Mesendoderm (in vitro differentiated cells): ENCODE results near the gene CYFIP1.

ENCODE experiments used
- DNase-seq: peaks from one replicate; pipeline ENCODE4 v3.0.0; 2013
- H2AK5ac ChIP-seq: 2 replicates; pipeline ENCODE4 v1.6.1; 2013; ENCODE audit warnings: low read length, inconsistent platforms
- H2BK120ac ChIP-seq: 2 replicates; pipeline ENCODE4 v1.6.1; 2013; ENCODE audit warnings: low read depth, mild to moderate bottlenecking, low read length, moderate library complexity, mixed read lengths
- H2BK15ac ChIP-seq: replicated peaks from 2 replicates; pipeline ENCODE4 v1.6.1; 2013; ENCODE audit warnings: low read depth, mild to moderate bottlenecking, moderate library complexity
- H2BK5ac ChIP-seq: 2 replicates; pipeline ENCODE4 v1.6.1; 2013; ENCODE audit warnings: low read length, inconsistent platforms
- H3K18ac ChIP-seq: 2 replicates; pipeline ENCODE4 v1.6.1; 2013; ENCODE audit warnings: mild to moderate bottlenecking, low read length, mixed read lengths
- H3K23ac ChIP-seq: one replicate; pipeline ENCODE4 v1.6.1; 2013; ENCODE audit warnings: low read length
- H3K27ac ChIP-seq: 2 replicates; pipeline ENCODE4 v1.5.1; 2013; ENCODE audit warnings: low read depth, mild to moderate bottlenecking, inconsistent platforms, low read length, moderate library complexity
- H3K27me3 ChIP-seq: 2 replicates; pipeline ENCODE4 v1.6.1; 2013; ENCODE audit warnings: low read length, control low read depth, mild to moderate bottlenecking, inconsistent platforms; ENCODE audit not compliant: insufficient read depth, poor library complexity
- H3K36me3 ChIP-seq: 2 replicates; pipeline ENCODE4 v1.6.1; 2013; ENCODE audit warnings: low read length, inconsistent platforms; ENCODE audit not compliant: control insufficient read depth, insufficient read depth
- H3K4ac ChIP-seq: one replicate; pipeline ENCODE4 v1.6.1; 2013; ENCODE audit warnings: low read depth, mild to moderate bottlenecking, low read length, moderate library complexity
- H3K4me1 ChIP-seq: 2 replicates; pipeline ENCODE4 v1.6.1; 2013; ENCODE audit warnings: low read depth, low read length, inconsistent platforms; ENCODE audit not compliant: control insufficient read depth
- H3K4me2 ChIP-seq: 2 replicates; pipeline ENCODE4 v1.6.1; 2013; ENCODE audit warnings: low read length
- H3K4me3 ChIP-seq: 2 replicates; pipeline ENCODE4 v1.5.1; 2013; ENCODE audit warnings: mild to moderate bottlenecking, low read length
- H3K56ac ChIP-seq: one replicate; pipeline ENCODE4 v1.6.1; 2013; ENCODE audit warnings: low read length
- H3K79me1 ChIP-seq: 2 replicates; pipeline ENCODE4 v1.6.1; 2013; ENCODE audit warnings: low read length, inconsistent platforms
- H3K79me2 ChIP-seq: 2 replicates; pipeline ENCODE4 v1.6.1; 2013; ENCODE audit warnings: mild to moderate bottlenecking, low read length; ENCODE audit not compliant: control insufficient read depth, insufficient read depth
- H3K9ac ChIP-seq: 2 replicates; pipeline ENCODE4 v1.6.1; 2013; ENCODE audit warnings: low read length, inconsistent platforms
- H4K5ac ChIP-seq: one replicate; pipeline ENCODE4 v1.6.1; 2013; ENCODE audit warnings: low read length
- H4K8ac ChIP-seq: one replicate; pipeline ENCODE4 v1.6.1; 2013; ENCODE audit warnings: low read depth, mild to moderate bottlenecking, control low read depth, low read length, moderate library complexity
- WGBS: extraction: QIAGEN DNeasy Blood & Tissue Kit; methylation state at CpG from one replicate; pipeline ENCODE4 v1.1.7; 2013; ENCODE audit warnings: low lambda C conversion rate, missing lambda C conversion rate; ENCODE audit not compliant: insufficient coverage; ENCODE audit errors: extremely low coverage; 5-methylcytosine and 5-hydroxymethylcytosine counted together

Gene CYFIP1

DNA sequence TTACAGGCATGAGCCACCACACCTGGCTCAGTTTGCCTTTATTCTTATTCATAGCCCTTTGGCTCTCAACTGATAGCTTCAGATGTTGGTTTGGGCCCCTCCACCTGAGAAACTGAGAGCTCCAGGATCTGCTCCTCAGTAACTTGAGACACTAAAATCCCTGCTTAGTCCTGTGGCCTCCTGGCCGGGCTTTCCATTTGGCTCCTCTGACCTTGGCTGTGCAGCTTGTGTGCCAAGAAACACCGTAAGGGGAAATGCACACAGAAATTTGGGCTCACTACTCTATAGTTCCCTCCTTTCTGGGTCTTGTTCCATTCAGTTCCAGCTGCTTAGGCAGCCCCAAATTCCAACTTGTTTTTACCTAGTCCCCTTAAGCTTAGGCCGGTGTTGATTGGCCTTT lies 116.8 kb downstream of the CYFIP1 start:
- peaks cover 10% of the 10 kb centered on the region for H3K36me3 ChIP-seq
- H3K79me1 ChIP-seq, result peaks cover 2% of the 10 kb centered on the region
- H3K27me3 ChIP-seq, result no peaks in the 10 kb centered on the region
- no peak overlapping the region for H3K4me2 ChIP-seq
- no peak overlapping the region for H2AK5ac ChIP-seq
- H4K8ac ChIP-seq, result no peak overlapping the region
- no peak overlapping the region for H3K18ac ChIP-seq
- H3K79me2 ChIP-seq, result no peaks in the 10 kb centered on the region
- H2BK120ac ChIP-seq, result no peak overlapping the region
- no peak overlapping the region for H3K4me3 ChIP-seq
- H2BK15ac ChIP-seq, result no peak overlapping the region
- H3K4ac ChIP-seq, result no peak overlapping the region
- WGBS, result no CpG with 5 or more reads among the region's 3 CpGs
- DNase-seq, result no peak
- no peak overlapping the region for H4K5ac ChIP-seq
- H3K9ac ChIP-seq, result no peak overlapping the region
- H3K4me1 ChIP-seq, result no peaks in the 10 kb centered on the region
- H3K23ac ChIP-seq, result no peak overlapping the region
- H2BK5ac ChIP-seq, result no peak overlapping the region
- no peak overlapping the region for H3K27ac ChIP-seq
- H3K56ac ChIP-seq, result no peak overlapping the region

DNA sequence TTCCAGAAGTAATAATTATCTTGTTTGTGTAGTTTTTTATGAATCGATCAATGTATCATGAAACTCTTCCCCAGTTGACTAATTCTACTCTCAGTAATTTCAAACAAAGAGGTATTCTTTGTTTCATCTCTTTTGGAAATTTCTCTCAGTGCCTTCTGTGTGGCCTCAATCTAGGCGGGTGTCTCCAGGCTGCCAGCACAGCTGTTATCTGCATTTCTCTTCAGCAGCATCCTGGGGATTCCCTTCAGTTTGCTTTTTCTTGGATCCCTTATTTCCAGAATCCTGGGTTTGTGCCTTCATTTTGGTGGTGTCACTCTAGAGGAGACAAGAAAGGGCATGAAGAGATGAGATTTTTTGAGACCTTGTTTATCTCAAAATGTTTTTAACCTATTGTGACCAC lies 119.0 kb downstream of the CYFIP1 start:
- no peak overlapping the region for H3K56ac ChIP-seq
- no peak overlapping the region for H2BK5ac ChIP-seq
- no peak overlapping the region for H3K9ac ChIP-seq
- H3K79me1 ChIP-seq, result peaks cover 2% of the 10 kb centered on the region
- no peaks in the 10 kb centered on the region for H3K79me2 ChIP-seq
- no peaks in the 10 kb centered on the region for H3K4me1 ChIP-seq
- H3K18ac ChIP-seq, result no peak overlapping the region
- no peak overlapping the region for H4K8ac ChIP-seq
- no peaks in the 10 kb centered on the region for H3K27me3 ChIP-seq
- H3K4me3 ChIP-seq, result no peak overlapping the region
- DNase-seq, result no peak
- H4K5ac ChIP-seq, result no peak overlapping the region
- H2AK5ac ChIP-seq, result no peak overlapping the region
- H3K27ac ChIP-seq, result no peak overlapping the region
- no CpG with 5 or more reads among the region's 2 CpGs for WGBS
- no peak overlapping the region for H3K23ac ChIP-seq
- no peak overlapping the region for H2BK120ac ChIP-seq
- no peak overlapping the region for H2BK15ac ChIP-seq
- H3K4me2 ChIP-seq, result no peak overlapping the region
- H3K4ac ChIP-seq, result no peak overlapping the region
- H3K36me3 ChIP-seq, result peaks cover 8% of the 10 kb centered on the region

DNA sequence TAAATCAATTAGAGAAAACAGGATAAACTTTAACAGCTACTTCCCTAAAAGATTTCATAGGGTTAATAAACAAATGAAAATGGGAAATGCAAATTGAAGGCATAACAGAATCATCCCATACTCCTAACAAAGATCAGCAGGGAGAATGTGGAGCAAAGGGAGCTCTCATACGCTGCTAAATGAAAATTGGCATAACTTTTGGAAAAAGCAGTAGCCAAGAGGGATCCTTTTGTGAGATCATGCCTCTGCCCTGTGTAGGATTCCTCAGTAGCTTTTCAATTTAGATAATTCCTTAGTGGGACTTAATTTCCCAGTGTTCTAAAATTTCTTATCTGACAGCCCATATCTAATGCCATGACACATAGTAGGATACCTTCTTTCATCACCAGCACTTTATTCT lies 123.5 kb downstream of the CYFIP1 start:
- Histone ChIP-seq H2AK5ac (no peak overlapping the region), H2BK120ac (no peak overlapping the region), H3K23ac (no peak overlapping the region), H3K27me3 (no peaks in the 10 kb centered on the region), H3K36me3 (peaks cover 8% of the 10 kb centered on the region), H3K56ac (no peak overlapping the region), H4K5ac (no peak overlapping the region), H4K8ac (no peak overlapping the region), H3K4me1 (peaks cover 4% of the 10 kb centered on the region), H3K79me1 (peaks cover 6% of the 10 kb centered on the region), H3K27ac (no peak overlapping the region), H3K79me2 (peaks cover 2% of the 10 kb centered on the region), H3K9ac (no peak overlapping the region), H2BK5ac (no peak overlapping the region), H3K4me3 (no peak overlapping the region), H2BK15ac (no peak overlapping the region), H3K4me2 (no peak overlapping the region), H3K4ac (no peak overlapping the region), H3K18ac (no peak overlapping the region)
- DNase-seq, result no peak
- WGBS, result no CpG with 5 or more reads among the region's 1 CpG

DNA sequence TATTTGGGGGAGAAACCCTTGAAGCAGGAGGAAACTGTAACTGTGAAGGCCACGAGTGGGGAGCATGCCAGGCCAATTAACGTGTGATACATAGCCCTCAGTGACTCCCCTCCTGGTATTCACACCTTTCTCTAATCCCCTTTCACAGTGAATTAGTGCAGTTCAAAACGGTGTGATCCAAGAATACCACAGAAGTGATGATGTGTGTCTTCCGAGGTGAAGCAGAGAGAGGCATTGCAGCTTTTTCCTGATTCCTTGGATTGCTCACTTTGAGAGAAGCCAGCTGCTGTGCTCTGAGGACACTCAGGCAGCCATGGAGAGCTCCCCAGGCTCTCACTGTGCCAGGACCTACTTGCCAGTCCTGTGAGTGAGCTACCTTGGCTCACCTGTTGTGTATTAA lies 124.4 kb downstream of the CYFIP1 start:
- no peak overlapping the region for H3K4ac ChIP-seq
- H2BK120ac ChIP-seq, result no peak overlapping the region
- no peak overlapping the region for H3K9ac ChIP-seq
- H3K79me2 ChIP-seq, result peaks cover 4% of the 10 kb centered on the region
- peaks cover 7% of the 10 kb centered on the region for H3K79me1 ChIP-seq
- H3K18ac ChIP-seq, result no peak overlapping the region
- no peak overlapping the region for H3K4me3 ChIP-seq
- no peak overlapping the region for H2AK5ac ChIP-seq
- no peak overlapping the region for H3K56ac ChIP-seq
- no peak overlapping the region for H4K5ac ChIP-seq
- no peak overlapping the region for H3K4me2 ChIP-seq
- no peak overlapping the region for H3K27ac ChIP-seq
- H3K23ac ChIP-seq, result no peak overlapping the region
- peaks cover 7% of the 10 kb centered on the region for H3K36me3 ChIP-seq
- H2BK15ac ChIP-seq, result no peak overlapping the region
- DNase-seq, result peak; percentile 79
- peaks cover 4% of the 10 kb centered on the region for H3K4me1 ChIP-seq
- no CpG with 5 or more reads among the region's 4 CpGs for WGBS
- no peak overlapping the region for H2BK5ac ChIP-seq
- H3K27me3 ChIP-seq, result no peaks in the 10 kb centered on the region
- H4K8ac ChIP-seq, result no peak overlapping the region

DNA sequence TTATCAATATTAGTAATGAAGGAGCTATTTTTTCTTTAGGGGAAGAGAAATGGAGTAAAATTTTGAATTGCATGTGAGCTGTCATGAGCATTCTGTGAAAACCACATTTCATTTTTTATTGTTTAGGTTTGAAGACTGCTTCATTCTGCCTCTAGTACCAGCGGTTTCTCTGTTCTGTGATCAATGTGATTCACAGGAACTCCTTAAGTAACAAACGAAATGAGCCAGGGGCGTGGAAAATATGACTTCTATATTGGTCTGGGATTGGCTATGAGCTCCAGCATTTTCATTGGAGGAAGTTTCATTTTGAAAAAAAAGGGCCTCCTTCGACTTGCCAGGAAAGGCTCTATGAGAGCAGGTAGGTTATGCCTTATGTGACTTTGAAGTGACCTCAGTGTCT lies 128.7 kb downstream of the CYFIP1 start:
- H4K5ac ChIP-seq, result no peak overlapping the region
- H3K36me3 ChIP-seq, result peaks cover 5% of the 10 kb centered on the region
- H3K27me3 ChIP-seq, result no peaks in the 10 kb centered on the region
- H3K4me2 ChIP-seq, result no peak overlapping the region
- H3K4me3 ChIP-seq, result no peak overlapping the region
- no peak overlapping the region for H3K27ac ChIP-seq
- H2BK120ac ChIP-seq, result no peak overlapping the region
- no peak for DNase-seq
- no peak overlapping the region for H4K8ac ChIP-seq
- no peak overlapping the region for H2AK5ac ChIP-seq
- H3K79me1 ChIP-seq, result peaks cover 14% of the 10 kb centered on the region
- H2BK15ac ChIP-seq, result no peak overlapping the region
- no peak overlapping the region for H3K56ac ChIP-seq
- H3K4me1 ChIP-seq, result peaks cover 4% of the 10 kb centered on the region
- no peak overlapping the region for H3K23ac ChIP-seq
- no peak overlapping the region for H2BK5ac ChIP-seq
- WGBS, result no CpG with 5 or more reads among the region's 4 CpGs
- H3K18ac ChIP-seq, result no peak overlapping the region
- H3K4ac ChIP-seq, result no peak overlapping the region
- H3K9ac ChIP-seq, result no peak overlapping the region
- H3K79me2 ChIP-seq, result peaks cover 32% of the 10 kb centered on the region

DNA sequence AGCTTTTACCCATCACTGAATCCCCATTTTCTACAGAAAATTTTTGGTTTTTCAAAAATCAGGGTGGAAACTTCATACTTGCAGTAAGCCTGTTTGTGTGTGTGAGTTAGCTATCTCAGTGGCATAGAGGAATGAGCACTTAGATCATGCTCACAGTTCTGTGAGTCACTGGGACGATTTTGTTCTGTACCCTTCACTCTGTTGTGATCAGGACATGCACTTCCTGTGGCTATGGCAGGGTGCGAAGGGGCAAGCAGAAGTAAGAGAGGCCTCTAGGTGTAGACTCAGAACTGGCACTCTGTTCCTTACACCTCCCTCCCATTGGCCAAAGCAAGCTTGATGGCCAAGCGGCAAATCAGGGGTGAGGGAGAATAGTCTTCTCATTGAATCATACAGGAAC lies 130.1 kb downstream of the CYFIP1 start:
- no peak for DNase-seq
- H3K27me3 ChIP-seq, result no peaks in the 10 kb centered on the region
- H2BK120ac ChIP-seq, result no peak overlapping the region
- H3K9ac ChIP-seq, result no peak overlapping the region
- H2BK5ac ChIP-seq, result no peak overlapping the region
- H3K4me2 ChIP-seq, result no peak overlapping the region
- no CpG with 5 or more reads among the region's 3 CpGs for WGBS
- H3K79me1 ChIP-seq, result peaks cover 17% of the 10 kb centered on the region
- H2BK15ac ChIP-seq, result no peak overlapping the region
- no peak overlapping the region for H2AK5ac ChIP-seq
- no peak overlapping the region for H3K4ac ChIP-seq
- H3K56ac ChIP-seq, result no peak overlapping the region
- peaks cover 2% of the 10 kb centered on the region for H3K4me1 ChIP-seq
- H3K27ac ChIP-seq, result no peak overlapping the region
- no peak overlapping the region for H4K8ac ChIP-seq
- H3K4me3 ChIP-seq, result no peak overlapping the region
- H3K18ac ChIP-seq, result no peak overlapping the region
- H3K79me2 ChIP-seq, result peaks cover 43% of the 10 kb centered on the region
- H3K36me3 ChIP-seq, result peaks cover 5% of the 10 kb centered on the region
- H4K5ac ChIP-seq, result no peak overlapping the region
- H3K23ac ChIP-seq, result no peak overlapping the region
